Activated T-helper 1 cell treated with anti-CD3 and anti-CD28 coated beads, Interleukin-2, amount 50 U/mL, for 16 hours (primary cell): ENCODE measurements around the gene IFI16.
"Not testable (repeated sequence)": the region's sequence is repeated elsewhere in the genome, so short reads cannot be mapped to it uniquely, and the experiment has no call there.

ENCODE experiments used
- DNase-seq, 2 donors: peaks; one replicate each; pipeline ENCODE4 v3.0.0-alpha.2; 2020; ENCODE audit warnings: low read depth in 1 of 2, low spot score in 1 of 2

IFI16 gene

DNA sequence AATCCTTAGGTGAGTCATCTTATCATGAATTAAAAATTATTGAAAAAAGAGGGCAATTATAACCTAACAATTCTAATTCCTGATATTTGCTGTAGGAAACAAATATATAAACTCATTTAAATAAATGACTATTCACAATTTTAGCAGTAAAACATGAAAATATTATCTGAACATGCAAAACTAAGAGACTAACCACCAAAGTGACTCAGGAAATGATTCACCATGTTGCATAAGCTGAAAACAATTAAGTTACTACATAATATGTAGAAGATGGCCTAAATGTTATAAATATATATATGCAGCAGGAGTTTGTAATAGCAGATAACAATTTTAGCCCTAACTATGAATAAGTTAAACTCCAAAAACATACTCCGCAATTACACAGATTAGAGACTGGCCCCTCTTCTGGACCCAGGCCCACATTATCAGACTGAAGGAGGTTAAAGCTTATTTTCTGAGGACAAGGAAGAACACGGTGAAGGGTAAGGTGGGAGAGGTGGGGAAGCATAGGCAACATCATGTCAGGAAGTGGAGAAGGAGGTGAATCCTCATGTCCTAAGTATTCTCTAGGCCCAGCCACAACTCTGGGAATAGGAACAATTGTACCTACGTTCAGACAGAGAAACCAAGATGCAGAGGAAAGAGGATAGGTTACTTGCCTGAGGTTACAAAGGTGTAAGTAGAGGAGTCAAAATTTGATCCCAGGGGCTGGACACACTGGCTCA lies 82.5 kb downstream of the IFI16 start:
- no peak for DNase-seq

DNA sequence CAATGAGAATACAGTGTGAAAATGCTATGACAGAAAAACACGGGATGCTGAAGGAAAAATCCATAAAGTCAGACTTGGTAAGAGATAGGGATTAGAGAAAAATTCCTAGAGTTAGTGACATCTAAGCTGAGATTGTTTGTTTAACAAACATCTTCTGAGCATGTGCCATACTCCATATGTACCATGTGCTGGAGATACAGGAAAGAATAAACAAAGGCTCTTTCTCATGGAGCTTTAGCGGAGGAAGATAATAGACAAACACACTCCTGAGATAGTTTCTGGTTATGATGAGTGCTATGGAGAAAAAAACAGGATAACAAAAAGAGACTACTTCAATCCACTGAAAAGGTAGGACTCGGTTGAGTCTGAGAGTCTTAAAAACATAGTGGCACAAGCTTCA lies 88.9 kb downstream of the IFI16 start:
- DNase-seq, result no peak

DNA sequence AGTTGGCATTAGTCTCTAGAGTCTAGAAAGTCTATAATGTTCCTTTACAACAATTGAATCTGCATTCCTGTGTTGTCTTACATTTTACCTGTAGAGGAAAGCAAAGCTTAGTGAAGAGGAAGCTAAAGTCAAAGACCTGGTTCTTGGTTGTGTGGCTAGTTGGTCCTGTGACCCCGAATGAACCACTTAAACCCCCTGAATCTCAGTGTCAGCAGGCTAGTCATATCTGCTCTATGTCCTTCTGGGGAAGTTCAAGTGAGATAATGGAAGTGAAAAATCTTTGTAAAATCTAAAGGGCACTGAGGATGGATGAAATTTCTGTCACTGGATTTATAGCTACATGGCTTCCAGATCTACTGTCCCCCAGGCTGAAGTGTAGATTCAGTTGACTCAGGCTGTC lies 90.9 kb downstream of the IFI16 start:
- no peak for DNase-seq

DNA sequence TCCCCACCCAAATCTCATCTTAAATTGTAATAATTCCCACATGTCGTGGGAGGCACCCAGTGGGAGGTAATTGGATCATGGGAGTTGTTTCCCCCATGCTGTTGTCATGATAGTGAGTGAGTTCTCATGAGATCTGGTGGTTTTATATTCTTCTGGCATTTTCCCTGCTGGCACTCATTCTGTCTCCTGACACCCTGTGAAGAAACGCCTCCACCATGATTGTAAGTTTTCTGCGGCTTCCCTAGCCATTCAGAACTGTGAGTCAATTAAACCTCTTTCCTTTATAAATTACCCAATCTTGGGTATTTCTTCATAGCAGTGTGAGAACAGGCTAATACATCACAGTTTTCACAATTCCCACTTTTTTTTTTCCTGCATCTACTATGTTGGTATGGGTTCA lies 93.3 kb downstream of the IFI16 start:
- DNase-seq, result not testable (repeated sequence)
